Hepatocyte (in vitro differentiated cells): ENCODE measurements around the gene SLU7. TPM values are rescaled to one million over a fixed set of nuclear protein-coding genes. Genes with fewer than 3 reads are reported as not detected.
A peak's percentile ranks its signal among the peaks of the same experiment; 100 is the strongest.

Source experiments
- DNase-seq: peaks from one replicate; pipeline ENCODE4 v3.0.0-alpha.2; 2016; ENCODE audit warnings: low spot score
- H2AFZ ChIP-seq: fragments of 200-600 bp; sonication (generic); 2 replicates; pipeline ENCODE4 v1.6.0; 2016; ENCODE audit warnings: antibody characterized with exemption, mild to moderate bottlenecking
- H3K27ac ChIP-seq: fragments of 200-600 bp; sonication (generic); 2 replicates; pipeline ENCODE4 v1.5.1; 2016; ENCODE audit warnings: mild to moderate bottlenecking
- H3K27me3 ChIP-seq: fragments of 200-600 bp; sonication (generic); 2 replicates; pipeline ENCODE4 v1.6.1; 2016
- H3K36me3 ChIP-seq: fragments of 200-600 bp; sonication (generic); replicated peaks from 2 replicates; pipeline ENCODE4 v1.5.1; 2016; ENCODE audit warnings: low read depth; ENCODE audit not compliant: insufficient read depth
- H3K4me1 ChIP-seq: fragments of 200-600 bp; sonication (generic); 2 replicates; pipeline ENCODE4 v1.5.1; 2016; ENCODE audit warnings: mild to moderate bottlenecking, moderate library complexity; ENCODE audit not compliant: insufficient read depth
- H3K4me2 ChIP-seq: fragments of 200-600 bp; sonication (generic); 2 replicates; pipeline ENCODE4 v1.6.0; 2016
- H3K4me3 ChIP-seq: fragments of 200-600 bp; sonication (generic); 2 replicates; pipeline ENCODE4 v1.5.1; 2016; ENCODE audit warnings: mild to moderate bottlenecking
- H3K79me2 ChIP-seq: fragments of 200-600 bp; sonication (generic); 2 replicates; pipeline ENCODE4 v1.6.0; 2017; ENCODE audit warnings: mild to moderate bottlenecking
- H3K9me2 ChIP-seq: fragments of 200-600 bp; sonication (generic); replicated peaks from 2 replicates; pipeline ENCODE4 v1.6.0; 2017; ENCODE audit warnings: mild to moderate bottlenecking; ENCODE audit not compliant: insufficient read depth
- H3K9me3 ChIP-seq: fragments of 200-600 bp; sonication (generic); 2 replicates; pipeline ENCODE4 v1.5.1; 2016; ENCODE audit warnings: low read depth, mild to moderate bottlenecking
- H4K20me1 ChIP-seq: fragments of 200-600 bp; sonication (generic); 2 replicates; pipeline ENCODE4 v1.6.0; 2016; ENCODE audit warnings: mild to moderate bottlenecking; ENCODE audit not compliant: insufficient read depth, poor library complexity, severe bottlenecking
- CTCF ChIP-seq: fragments of 200-600 bp; sonication (generic); IDR thresholded peaks from 2 replicates; pipeline ENCODE4 v1.5.1; 2016; ENCODE audit warnings: antibody characterized with exemption, mild to moderate bottlenecking; ENCODE audit not compliant: poor library complexity
- EZH2 ChIP-seq: fragments of 200-600 bp; sonication (generic); IDR thresholded peaks from 2 replicates; pipeline ENCODE4 v1.6.1; 2016; ENCODE audit warnings: antibody characterized with exemption, mild to moderate bottlenecking, borderline replicate concordance
- EZH2phosphoT487 ChIP-seq: fragments of 200-600 bp; sonication (generic); IDR thresholded peaks from one replicate; pipeline ENCODE4 v1.6.1; 2018; ENCODE audit warnings: antibody characterized with exemption, mild to moderate bottlenecking, low read depth, moderate library complexity; ENCODE audit not compliant: unreplicated experiment, severe bottlenecking
- WGBS: methylation state at CpG from one replicate; pipeline ENCODE4 v1.1.6; 2016; ENCODE audit warnings: low lambda C conversion rate; ENCODE audit errors: missing lambda C conversion rate; 5-methylcytosine and 5-hydroxymethylcytosine counted together
- polyA plus RNA-seq: library from polyadenylated mRNA; unstranded; fragments of >200 nt; fragmentation: Nextera tagmentation; extraction: Ambion mirVana; gene quantifications from 2 replicates; pipeline ENCODE4 v1.2.1, GENCODE V29; 2016
- total RNA-seq: library from RNA; depleted of rRNA; stranded (reverse); fragments of >200 nt; gene quantifications from 2 replicates; pipeline ENCODE4 v1.2.3, GENCODE V29; 2014

Gene SLU7
- total RNA-seq (39.9 and 62.5 TPM in 2 replicates), polyA plus RNA-seq (41.5 and 45.0 TPM in 2 replicates)

- Histone ChIP-seq H3K27me3 (no peaks in the 10 kb centered on the region), H3K9me2 (no peaks in the 10 kb centered on the region), H3K27ac (peak within 1 kb of the TSS; percentile 84), H3K36me3 (no peaks in the 10 kb centered on the region), H3K79me2 (peaks cover 31% of the 10 kb centered on the region), H3K4me3 (peak within 1 kb of the TSS; percentile 31), H3K4me1 (peaks cover 8% of the 10 kb centered on the region), H3K9me3 (no peaks in the 10 kb centered on the region), H4K20me1 (no peaks in the 10 kb centered on the region), H2AFZ (peak within 1 kb of the TSS; percentile 61), H3K4me2 (peak within 1 kb of the TSS; percentile 77)
- WGBS, result 1% methylated on average over 48 of the region's 48 CpGs
- TF ChIP-seq CTCF, result no peak
- no peak for TF ChIP-seq EZH2
- TF ChIP-seq EZH2phosphoT487, result no peak
- DNase-seq, result peak; percentile 97
These were observed at the start of gene SLU7 for GRCh38 chr5:160418561-160419457. TSS of gene SLU7 (minus strand) at chr5:160419081. CDS start at chr5:160415294, 3,787 bp downstream.

- H3K79me2 ChIP-seq, result no peaks in the 10 kb centered on the region
- H3K9me3 ChIP-seq, result no peaks in the 10 kb centered on the region
- H3K27ac ChIP-seq, result peak overlapping the region; percentile 68
- no peak for TF ChIP-seq EZH2
- TF ChIP-seq CTCF, result no peak
- TF ChIP-seq EZH2phosphoT487, result no peak
- no peak overlapping the region for H3K4me3 ChIP-seq
- H3K36me3 ChIP-seq, result no peaks in the 10 kb centered on the region
- no peaks in the 10 kb centered on the region for H3K9me2 ChIP-seq
- H3K4me1 ChIP-seq, result peaks cover 42% of the 10 kb centered on the region
- peak overlapping the region; percentile 53 for H3K4me2 ChIP-seq
- H2AFZ ChIP-seq, result no peak overlapping the region
- no peak for DNase-seq
- WGBS, result 93% methylated on average over 3 of the region's 3 CpGs
- no peaks in the 10 kb centered on the region for H4K20me1 ChIP-seq
- H3K27me3 ChIP-seq, result no peaks in the 10 kb centered on the region
These were observed 49.6 kb upstream of the SLU7 start for GRCh38 chr5:160468363-160468975.

GRCh38 chr5:160467555-160468362 lies 48.9 kb upstream of the SLU7 start:
- Histone ChIP-seq H3K27me3 (no peaks in the 10 kb centered on the region), H3K79me2 (no peaks in the 10 kb centered on the region), H3K4me3 (no peak overlapping the region), H4K20me1 (no peaks in the 10 kb centered on the region), H3K9me2 (no peaks in the 10 kb centered on the region), H3K9me3 (no peaks in the 10 kb centered on the region), H3K4me2 (peak overlapping the region; percentile 53), H2AFZ (peak overlapping the region; percentile 0), H3K36me3 (no peaks in the 10 kb centered on the region), H3K27ac (peak overlapping the region; percentile 68), H3K4me1 (peaks cover 44% of the 10 kb centered on the region)
- WGBS, result 36% methylated on average over 29 of the region's 29 CpGs
- peak; percentile 77 for DNase-seq
- no peak for TF ChIP-seq EZH2
- no peak for TF ChIP-seq EZH2phosphoT487
- TF ChIP-seq CTCF, result no peak
